HG03045 (cell line): Measurements from ENCODE around the gene BIRC5.
"Not testable (repeated sequence)": the region's sequence is repeated elsewhere in the genome, so short reads cannot be mapped to it uniquely, and the experiment has no call there.

Experiments used
- ATAC-seq: cut with Tn5 transposase; IDR thresholded peaks from one replicate; pipeline ENCODE4 v1.9.1; 2021; ENCODE audit warnings: mild to moderate bottlenecking, moderate library complexity; ENCODE audit not compliant: unreplicated experiment

Gene BIRC5

DNA sequence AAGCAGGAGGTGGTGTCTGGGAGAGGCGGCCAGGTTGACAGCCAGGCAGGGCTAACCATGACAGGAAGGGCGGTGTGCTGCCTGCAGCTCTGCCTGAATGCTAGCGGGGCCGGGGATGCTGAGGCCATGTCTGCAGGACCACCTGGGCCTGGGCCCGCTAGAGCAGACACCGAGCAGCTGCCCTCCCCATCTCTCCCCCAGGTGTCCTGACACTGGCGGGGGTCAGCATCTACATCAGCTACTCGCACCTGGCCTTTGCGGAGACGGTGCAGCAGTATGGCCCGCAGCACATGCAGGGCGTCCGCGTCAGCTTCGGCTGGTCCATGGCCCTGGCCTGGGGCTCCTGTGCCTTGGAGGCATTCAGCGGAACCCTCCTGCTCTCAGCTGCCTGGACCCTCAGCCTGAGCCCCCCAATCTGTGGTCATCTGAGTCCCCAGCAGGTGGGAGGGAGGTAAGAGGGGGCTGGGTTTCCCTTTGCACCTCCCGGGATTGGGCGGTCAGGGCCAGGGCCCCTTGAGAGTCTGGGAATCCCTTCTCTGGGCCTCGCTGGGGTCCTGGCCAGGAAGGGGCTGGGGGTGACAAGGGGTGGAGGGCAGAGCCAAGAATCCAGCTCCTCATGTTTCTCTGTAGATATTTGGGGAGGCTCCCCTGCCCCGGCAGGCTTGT is 24.9 kb downstream of the BIRC5 start:
- ATAC-seq: no peak

DNA sequence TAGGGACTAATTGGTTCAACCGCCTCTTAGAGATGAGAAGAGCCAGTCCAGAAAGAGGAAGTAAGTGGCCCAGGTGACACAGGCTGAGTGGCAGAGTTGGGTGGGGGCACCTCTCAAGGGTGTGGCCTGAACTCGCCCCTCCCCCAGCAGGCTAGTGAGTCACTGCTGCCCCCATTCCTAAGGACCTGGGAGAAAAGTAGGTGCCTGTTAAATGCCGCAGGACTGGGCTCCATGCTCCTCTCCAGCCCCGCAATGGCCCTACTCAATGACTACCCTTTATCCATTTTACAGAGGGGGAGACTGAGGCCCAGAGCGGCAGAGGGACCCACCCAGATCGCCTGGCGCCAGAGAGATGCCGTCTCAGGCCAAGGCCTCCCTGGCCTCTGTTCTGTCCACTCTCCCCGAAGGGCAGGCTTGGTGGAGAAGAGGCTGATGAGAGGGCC is 25.5 kb downstream of the BIRC5 start:
- no peak for ATAC-seq

DNA sequence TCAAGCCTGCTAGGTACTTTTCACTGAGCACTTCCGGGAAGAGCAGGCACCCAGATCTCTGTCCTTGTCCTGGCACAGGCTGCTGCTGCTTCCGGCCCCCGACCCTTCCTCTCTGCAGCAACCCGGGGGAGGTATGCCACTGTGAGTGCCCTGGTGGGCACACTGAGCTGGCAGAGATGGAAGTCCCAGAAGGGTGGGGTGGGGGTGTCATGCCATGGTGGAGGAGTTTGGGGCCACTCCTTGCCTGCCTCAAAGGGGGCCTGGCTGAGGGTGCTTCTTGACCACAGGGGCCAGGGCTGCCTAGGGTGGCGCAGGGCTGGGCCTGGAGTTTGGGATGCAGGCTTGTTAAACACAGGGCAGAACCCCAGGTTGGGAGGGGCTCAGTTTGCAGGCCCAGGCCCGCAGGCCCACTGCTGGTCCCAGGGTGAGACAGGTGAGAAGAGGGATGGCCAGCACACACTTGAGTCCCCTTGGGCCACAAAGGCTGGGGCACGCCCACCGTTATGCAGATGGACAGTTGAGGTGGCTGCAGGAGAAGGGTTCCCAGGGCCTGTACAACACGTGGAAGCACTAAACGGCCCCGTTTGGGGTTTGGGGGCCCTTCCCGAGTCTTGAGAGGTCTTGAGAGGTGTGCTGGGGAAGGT is 26.1 kb downstream of the BIRC5 start:
- ATAC-seq: no peak

DNA sequence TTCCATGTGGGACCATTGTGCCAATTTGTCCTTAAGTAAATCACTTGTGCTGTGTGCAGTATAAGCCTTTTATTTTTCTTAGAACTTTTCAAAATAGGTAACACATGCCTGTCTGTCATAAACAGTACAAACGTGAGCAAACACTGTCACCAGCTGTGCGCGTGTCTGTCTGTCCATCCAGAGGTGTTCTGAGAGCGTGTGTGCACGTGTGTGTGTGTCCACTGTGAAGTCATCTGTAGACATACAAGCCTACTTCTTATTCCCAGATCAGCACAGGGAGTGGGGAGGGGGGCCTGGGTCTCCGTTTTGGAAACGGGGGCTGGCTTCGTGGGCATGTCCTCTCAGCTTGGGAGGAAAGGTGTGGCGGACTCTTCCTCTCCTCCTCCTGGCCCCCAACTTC is 26.8 kb downstream of the BIRC5 start:
- ATAC-seq: no peak

DNA sequence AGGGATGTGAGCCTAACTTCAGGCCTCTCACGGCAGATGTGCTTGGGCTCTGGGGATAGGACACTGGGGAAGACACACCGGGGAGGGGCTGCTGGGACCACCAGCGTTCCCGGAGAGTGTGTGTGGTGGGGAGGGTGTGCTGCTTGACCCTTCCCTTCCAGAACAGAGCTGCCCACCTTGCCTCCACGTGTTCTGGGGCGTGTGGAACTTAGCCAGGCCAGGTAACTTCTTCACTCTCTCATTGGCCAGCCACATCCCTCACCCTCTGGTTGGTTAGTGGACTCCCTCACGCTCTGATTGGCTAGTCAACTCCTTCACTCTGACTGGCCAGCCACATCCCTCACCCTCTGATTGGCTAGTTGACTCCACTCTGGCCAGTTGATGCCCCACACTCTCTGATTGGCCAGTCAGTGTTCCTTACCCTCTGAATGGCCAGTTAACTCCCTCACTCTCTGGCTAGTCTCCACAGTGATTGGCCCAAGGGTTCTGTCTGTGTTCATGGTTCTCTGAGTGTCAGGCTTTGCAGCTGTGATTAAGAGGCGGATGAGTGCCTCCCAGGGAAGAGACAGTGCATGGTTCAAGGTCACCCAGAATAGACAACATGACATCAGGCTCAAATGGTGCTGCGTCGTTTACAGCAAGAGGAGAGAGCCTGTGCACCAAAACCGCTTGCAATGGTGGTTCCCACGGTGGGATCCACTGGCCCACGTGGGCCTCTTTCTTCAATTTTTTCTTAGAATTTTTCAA is 27.4 kb downstream of the BIRC5 start:
- no peak for ATAC-seq

DNA sequence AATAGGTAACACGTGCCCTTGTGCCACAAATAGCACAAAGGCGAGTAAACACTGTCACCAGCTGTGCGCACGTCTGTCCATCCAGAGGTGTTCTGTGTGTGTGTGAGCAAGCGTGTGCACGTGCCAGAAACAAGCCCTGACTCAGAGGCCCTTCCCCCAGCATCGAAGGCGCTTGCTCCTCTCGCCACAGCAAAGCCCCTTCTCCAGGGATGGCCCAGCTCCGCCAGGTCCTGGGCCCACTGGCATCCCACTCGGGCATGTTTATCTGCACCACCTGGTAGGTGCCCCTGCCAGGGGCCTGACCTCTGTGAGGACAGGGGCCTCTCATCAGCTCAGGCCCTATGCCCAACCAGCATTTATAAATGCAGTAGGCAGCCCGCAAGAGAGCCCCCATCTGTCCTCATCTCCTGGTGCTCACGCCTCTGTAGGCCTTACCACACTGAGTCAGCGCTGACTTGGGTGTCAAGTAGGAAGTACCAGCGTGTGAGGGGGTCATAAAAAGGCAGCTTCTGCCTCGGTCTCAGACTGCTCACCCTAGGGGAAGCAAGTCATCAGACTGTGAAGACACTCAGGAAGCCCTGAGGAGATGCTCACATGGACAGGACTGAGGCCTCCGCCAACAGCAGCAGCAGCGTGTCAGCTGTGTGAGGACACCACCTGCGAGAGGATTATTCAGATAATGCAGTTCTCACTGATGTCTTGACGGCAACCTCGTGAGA is 28.1 kb downstream of the BIRC5 start:
- ATAC-seq: no peak

DNA sequence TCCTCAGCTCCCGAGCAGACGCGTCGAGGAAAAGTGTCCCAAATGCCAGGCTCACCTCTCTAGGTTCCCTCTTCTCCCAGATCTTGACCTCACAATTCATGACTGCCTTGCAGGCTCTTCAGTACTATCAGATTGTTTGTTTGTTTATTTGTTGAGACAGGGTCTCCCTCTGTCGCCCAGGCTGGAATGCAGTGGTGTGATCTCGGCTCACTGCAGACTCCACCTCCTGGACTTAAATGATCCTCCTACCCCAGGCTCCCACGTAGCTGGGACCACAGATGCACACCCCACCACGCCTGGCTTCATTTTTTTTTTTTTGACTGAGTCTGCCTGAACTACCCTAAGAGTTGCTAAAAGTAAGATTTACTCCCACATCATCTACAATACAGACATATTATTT is 33.3 kb downstream of the BIRC5 start:
- no peak for ATAC-seq

DNA sequence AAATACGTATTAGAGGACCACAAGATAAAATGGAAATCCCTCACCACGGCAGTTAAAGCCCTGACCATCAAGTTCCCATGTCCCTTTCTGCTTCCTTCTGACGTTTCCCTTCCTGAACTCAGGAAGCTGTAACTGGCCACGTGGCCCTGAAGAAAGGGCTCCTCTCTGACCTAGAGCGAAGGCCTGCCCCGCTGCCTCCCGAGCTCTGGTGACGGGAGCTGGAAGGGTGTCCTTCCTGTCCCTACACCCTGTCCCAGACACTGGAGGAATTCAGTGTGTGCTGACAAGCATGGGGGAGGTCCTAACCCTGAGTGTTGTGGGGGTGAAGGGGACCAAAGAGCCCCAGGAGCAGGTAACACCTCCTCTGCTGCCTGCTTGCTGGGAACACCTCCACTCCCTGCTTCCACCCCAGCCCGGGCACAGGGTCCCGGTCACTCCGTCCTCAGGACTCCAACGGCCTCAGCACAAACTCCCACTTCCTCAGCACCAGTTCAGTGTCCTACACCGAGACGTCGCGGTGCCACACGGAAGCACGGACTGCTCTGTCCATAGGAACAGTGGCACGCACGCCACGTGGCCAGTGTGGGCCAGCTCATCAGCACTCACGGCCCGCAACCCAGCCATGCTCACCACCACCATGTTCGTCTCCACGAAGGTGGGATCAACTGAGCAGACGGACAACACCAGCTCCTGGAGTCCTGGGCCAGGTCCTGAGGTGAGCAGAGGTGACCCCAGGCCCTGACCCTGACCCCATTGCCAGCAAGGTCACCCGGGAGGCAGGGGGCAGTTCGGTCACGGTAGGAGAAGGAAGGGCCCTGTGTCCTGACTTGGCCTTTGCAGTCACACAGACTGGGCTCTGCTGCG is 34.2 kb downstream of the BIRC5 start:
- ATAC-seq: no peak

DNA sequence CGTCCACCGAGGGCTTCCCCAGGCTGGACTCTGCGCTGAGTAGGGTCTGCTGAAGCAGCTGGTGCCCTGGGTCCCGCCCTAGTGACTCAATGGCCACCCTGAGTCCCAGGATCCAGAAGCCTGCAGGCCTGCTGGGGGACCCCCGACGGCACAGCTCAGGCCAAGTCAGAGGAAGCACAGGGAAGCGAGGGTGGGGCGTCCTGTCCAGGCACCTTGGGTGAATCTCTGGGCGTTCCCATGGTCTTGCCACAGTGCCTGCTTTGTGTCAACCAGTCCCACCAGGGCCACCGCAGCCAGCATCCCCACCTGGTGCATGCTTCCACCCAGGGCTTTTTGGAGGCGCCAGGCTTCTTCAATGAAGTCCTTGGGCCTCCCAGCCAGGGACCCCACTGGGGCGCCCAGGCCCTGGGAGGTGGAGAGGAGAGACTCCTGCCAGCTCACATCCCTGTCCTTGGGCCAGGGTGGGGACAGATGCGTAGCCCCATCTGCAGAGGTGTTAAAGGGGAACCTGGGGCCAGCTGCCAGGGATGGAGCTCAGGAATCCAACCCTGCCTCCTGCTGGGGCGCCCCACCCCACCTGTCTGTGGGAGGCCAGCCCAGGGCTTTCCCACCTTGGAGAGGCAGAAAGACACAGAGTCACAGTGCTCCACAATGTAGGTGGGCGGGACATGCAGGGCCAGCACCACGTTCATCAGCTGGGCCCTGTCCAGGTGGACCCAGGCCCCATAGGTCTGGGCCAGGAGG is 35.2 kb downstream of the BIRC5 start:
- ATAC-seq: no peak

DNA sequence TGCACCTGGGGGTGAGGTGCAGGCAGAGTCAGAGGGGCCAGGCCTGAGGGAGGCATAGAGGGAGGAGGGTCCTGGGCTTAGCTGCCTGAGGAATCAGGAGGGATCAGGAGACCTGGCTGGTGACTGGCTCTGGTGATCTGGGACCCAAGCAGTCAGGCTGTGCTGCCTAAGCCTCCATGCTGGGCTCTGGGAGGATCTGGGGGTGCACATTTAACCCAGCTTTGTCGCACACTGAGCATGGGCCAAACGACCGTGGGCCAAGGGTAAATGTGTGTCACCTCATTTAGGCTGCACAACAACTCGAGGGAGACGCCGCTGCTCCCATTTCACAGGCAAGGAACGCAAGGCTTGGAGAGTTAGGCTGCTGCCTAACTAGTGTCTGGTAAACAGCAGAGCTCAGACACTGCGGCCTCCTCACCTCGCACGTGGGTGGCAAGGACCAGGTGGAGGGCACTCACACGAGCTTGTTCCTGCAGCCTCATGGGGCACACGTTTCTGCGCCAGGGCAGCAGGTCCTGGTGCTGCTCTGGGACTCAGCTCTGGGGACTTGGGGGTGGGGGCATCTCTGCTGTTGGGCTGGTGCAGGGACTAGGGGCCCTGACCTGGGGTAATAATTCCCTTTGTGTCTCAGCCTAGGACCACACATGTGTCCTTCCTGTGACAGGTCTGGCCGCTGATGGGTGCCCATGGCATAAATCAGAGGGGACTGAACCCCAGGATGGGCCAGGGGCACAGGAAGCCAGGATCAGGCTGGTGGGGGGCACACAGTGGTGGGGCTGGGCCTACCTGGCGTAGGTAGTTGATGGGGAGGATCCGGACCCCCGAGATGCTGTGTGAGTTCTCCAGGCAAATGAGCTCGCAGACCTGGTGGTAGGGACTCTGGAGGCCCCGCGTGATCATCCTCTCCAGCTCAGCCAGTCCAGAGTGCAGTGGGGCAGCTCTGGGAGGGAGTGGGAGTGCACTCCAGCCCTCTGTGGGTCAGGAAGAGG is 36.1 kb downstream of the BIRC5 start:
- no peak for ATAC-seq

DNA sequence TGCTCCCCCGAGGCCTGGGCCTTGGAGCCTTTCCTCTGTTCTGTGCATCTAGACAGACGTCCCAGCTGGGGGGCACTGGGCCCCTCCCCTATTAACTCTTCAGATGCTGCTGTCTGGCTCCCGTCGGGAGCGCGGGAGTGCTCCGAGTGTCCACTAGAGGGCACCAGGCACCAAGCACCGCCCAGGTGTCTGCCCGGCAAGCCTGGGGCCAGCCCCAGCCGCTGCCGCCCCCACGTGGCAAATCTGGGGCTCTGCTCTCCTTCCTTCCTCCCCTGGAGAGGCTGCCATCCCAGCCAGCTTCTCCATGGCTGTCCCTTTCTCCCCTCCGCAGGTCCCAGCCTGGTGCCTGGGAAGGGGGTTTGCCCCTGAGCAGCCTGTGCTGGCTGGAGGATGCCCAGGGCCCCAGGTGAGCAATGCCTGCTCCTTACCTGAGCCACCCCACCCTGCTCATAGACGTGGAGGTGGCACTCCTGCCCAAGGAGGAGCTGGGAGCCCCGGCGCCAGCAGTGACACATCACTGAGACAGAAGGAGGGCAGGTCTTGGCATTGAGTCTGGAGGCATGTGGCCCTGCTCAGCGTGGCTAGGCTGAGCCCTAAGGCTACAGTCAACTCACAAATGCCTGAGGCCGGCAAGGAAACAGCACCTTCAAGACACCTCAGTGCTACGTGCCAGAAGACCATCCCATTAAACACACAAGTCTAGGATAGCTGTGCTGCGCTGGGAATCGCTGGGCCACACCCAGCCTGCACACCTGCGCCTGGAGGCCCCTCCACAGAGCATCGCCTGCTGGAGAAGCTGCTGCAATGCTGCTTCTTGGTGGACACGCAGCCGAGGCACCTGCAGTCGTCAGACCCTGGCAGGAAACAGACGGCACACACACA is 37.1 kb downstream of the BIRC5 start:
- peak; percentile 49 for ATAC-seq

DNA sequence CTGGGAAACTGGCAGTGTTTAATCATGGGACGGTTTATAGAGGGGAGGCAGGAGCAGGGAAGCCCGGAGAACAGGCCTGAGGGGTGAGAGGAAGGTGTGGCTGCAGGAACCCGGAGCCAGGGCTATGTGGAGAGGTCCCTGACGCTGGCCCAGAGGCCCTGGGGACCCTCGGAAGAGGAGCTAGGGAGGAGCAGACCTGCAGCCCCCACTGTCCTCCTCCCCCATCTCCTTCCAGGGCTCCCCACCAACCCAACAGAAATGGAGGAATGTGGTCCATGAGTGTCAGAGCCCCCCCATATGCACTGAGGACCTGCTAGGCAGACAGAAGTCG is 37.7 kb downstream of the BIRC5 start:
- ATAC-seq: no peak

DNA sequence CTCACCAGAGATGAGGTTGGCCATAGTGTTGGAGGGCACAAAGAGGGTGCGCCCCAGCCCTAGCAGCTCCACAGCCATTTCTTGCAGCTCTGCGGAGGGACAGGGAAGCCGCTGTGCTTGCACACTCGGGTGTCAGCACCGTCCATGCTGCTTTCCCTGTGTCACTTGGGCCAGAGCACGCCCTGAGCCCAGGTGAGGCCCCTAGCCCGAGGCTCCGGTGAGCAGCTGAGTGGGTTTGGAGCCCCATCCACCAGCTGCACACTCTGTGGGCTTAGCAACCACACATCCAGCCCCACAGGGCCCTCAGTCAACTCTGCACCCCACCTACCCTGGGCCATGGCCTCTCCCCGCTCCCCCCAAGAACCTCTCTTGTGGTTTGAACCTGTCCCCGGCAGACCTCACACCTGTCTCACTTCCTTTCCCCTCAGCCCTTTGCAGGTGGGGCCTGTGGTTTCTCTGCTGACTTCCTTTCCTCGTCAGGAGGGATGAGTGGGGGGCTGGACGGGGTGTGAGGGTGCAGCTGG is 38.1 kb downstream of the BIRC5 start:
- ATAC-seq: no peak

DNA sequence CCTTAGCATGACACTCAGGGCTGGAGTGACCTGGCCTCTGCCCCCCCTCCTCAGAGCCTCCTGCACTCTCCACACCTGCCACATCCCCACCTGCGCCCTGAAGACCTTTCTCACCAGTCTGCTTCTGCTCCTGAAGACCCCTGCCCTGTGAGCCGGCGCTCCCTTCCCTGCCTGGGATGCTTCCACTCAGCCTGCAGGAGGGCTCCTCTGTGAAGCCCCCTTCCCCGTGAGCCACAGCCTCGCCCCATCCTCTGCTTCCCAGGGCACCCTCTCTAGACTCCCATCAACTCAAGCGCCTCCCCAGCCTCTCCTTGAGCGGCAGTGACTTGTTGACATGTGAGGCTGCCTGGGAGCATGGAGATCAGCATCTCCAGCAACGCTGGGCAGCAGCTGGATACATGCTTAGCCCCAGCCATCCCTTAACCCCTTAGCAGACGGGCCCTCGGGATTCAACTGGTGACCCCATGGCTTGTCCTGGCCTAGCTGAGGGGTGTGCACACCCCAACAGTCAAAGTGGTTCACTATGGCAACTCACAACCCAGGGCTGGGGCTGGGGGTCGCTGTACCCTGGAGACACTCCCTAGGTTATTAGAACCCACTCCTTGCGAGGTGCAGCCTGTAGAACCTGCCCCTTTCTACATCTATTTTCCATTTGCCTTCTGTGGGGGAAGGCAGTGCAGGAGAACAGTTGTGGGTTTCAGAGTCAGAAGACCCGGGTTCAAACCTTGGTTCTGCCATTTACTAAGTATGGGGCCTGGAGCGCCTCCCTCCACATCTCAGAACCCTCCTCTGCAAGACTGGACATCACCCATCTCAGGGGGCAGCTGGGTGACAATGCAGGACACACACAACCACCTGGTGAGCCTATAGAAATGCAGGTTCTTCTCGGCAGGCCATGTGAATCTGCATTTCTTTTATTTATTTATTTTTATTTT is 38.9 kb downstream of the BIRC5 start:
- no peak for ATAC-seq

DNA sequence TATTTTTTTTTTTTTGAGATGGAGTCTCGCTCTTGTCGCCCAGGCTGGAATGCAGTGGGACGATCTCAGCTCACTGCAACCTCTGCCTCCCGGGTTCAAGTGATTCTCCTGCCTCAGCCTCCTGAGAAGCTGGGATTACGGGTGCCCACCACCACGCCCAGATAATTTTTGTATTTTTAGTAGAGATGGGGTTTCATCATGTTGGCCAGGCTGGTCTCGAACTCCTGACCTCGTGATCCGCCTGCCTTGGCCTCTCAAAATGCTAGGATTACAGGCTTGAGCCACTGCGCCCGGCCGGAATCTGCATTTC is 39.5 kb downstream of the BIRC5 start:
- ATAC-seq: not testable (repeated sequence)

DNA sequence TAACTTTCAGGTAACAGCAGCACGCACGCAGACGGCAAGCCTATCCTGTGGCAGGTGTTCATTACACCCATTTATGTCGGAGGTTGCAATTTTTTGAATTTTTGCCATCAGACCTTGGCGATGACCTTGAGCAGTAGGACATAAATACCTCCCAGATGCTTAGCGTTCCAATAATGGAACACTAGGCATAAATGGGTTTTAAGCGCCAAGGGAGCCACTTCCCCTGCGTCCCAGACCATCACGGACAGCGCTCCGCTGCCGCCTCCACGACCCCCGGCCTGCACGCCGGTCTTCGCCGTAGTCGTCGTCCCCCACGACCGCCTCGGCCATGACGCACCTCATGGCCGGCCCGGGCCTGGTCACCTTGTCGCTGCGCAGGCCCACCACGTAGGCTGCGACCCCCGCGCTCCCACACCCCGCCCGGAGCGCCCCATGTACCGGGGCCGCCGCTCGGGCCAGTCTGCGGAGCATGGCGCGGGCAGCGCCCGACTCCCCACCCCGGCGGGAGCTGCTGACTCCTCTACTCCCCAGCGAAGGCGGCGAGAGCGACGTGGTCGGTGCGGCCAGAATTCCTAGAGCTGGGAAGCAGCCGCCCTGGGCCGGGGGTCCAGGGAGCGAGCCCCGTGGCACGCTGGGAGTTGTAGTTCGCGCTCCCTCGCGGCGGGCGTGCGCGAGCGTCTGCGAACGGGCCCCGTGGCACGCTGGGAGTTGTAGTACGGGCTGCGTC is 40.1 kb downstream of the BIRC5 start:
- ATAC-seq: no peak
